ELR (cell line): ENCODE results near the gene AKT1.
"Not testable (repeated sequence)": the region's sequence is repeated elsewhere in the genome, so short reads cannot be mapped to it uniquely, and the experiment has no call there.

Source experiments
- DNase-seq: peaks from one replicate; pipeline ENCODE4 v3.0.0-alpha.2; 2015; ENCODE audit warnings: low read depth

AKT1 gene

DNA sequence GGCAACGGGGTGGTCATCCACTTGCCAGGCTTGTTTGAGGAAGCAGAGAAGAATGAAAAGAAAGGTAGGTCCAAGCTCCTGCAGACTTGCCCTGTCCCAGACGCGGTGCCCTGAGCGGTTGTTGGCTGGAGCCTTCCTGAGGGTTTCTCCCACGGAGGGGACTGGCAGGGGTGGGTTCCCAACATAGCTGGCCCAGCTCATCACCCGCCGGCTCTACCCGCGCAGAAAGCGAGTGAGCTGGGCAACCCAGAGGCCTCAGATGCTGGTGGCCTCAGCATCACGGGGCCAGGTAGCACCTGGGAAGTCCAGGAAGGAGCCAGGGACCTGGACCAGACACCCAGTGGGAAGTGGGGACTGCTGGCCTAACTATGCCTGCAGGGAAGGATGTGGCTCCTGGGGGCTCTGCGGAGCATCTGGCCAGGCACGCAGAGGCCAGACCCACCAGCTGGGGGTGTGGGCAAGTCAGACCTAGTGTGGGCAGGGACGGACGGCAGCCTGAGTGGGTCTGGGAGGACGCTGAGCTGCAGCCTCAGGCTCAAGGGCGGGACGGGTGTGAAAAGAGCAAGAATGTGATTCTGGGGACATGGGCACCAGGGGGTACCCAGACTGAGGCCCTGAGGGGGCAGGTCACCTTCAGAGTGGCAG, 57.1 kb downstream of the AKT1 start:
- DNase-seq = no peak

DNA sequence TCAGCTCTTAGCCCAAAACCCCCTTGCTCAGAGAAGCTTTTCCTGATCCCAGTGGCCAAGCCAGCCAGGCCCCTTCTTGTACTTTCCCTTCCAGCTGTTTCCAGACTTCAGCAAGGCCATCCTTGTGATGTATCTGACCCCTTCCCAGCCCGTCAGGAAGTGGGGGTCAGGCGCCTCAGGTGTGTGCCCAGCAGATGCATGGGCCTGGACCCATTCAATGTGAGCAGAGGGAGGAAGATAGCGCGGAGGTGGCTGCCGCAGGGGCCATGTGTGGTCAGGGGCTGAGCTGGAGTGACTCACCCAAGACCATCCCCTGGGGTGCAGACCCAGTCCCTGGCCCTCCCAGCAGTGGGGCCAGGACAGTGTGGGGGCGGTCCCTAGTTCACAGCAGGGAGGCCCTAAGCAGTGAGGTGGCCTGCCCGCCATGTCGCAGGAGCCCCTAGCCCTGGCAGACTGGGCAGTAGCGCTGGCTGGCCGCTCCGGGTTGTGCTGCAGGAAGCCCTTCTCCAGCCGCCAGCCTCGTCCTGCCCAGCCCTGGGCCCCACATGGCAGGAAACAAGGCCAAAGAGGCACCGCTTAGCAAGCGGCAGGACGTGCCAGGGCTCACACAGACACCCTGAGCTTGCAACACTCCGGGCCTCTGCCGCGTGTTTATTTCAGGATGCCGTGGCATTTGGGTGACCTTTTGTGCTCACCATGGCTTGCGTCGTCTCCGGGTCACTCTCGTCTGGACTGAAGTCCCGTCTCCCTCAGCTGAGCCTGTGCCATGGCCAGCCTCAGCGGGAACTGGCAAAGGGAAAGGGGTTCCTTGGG, 59.5 kb downstream of the AKT1 start:
- DNase-seq = peak; percentile 66

DNA sequence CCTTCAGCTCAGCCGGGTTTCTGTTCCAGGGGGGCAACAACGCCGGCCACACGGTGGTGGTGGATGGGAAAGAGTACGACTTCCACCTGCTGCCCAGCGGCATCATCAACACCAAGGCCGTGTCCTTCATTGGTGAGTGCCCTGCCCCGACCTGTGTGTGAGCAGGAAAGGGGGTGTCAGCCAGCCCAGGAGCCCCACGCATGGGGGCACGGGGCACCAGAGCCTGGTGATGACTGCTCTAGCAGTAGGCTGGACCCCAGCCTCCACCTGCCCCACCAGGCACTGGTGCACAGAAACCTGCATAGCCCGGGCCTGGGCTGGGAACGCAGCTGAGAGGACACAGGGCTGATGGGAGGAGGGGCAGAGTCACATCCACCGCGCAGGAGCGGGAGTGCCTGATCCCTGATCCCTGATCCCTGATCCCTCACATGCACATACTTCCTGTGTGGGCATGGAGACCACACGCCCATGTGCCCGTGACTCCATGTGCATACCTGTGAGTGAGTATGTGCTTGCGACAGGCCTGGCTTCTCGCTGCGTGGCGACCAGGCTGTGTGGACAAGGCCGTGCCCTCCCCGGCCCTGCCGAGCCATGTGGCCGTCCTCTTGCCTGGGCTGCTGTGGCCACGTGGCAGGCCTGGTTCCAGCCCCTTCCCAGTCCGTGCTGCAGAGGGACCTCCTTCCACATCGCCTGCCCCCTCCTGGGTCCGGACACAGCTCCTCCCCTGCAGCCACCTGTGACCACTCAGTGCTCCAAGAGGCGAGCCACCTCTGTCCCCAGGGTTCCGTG, 60.4 kb downstream of the AKT1 start:
- no peak for DNase-seq

DNA sequence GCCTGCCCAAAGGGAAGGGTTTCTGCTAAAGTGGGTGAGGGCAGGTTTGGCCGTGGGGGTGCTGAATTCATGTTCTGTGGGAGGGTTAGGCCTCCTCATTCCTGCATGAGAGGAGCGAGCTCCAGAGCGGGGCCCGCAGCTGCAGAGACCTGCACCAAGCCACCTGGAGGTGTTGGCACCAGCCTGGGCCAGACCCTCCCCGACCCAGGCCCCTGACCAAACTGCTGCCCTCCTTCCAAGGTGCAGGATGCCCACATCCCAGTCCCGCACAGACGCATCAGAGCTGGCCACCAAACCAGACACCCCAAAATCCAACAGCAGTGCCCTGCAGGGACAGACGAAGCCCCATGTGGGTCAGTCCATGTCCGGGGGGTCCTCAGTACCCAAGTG, 61.0 kb downstream of the AKT1 start:
- no peak for DNase-seq

DNA sequence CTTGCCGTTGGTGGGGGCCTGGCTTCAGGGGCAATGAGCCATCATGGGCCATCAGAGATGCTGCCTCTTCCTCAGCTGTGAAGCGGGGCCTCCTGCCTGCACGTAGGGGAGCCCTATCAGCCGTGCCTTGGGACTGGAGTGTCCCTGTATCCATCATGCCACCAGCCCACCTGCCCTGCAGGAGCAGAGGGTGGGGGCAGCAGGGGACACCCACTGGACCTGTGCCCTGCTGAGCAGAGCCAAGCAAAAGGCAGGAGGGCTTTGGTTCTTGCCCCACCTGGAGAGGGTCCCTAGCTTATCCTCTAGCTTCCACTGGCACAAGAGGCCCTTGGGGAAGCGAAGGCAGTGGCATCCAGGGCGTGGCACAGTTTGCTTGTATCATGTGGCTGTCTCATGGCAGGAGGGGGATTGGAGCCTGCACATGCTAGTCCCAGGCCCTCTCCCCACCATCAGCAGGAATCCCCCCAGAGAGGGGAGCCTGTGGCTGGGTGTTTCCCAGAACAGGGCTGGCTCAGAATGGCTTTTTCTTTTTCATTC, 61.4 kb downstream of the AKT1 start:
- DNase-seq = no peak

DNA sequence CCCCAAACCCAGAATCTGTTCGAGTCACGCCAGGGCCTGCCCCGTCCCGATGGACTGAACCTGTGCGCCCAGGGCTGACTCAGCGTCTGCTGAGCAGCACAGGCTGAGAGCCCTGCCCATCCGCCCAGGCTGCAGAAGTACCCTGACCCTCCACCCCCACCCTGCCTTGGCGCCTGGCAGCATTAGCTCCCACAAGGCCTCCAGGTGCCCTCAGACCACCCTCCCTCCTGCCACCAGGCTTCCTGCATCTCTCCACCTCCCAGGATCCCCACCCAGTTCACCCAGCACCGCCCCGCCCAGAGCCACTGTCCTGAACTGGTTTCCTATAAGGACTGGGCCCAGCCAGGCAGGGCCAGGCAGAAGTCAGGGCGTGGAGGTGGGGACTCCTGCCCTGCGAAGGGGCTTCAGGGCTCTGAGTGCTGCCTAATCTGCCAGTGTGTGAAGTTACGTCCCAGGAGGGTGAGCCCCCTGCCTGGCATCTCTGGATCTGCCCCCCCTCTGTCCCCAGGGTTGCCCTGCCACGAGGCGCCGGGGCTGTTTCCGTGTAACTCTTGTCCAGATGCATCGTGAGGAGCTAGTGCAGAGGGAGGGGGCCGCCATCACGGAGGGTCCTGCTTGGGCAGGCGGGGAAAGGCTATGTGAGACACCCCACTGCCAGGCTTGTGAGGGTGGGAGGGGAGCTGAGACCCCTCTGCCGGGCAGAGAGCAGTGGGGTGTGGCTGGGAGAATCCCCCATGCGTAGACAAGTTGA, 62.4 kb downstream of the AKT1 start:
- DNase-seq = no peak

DNA sequence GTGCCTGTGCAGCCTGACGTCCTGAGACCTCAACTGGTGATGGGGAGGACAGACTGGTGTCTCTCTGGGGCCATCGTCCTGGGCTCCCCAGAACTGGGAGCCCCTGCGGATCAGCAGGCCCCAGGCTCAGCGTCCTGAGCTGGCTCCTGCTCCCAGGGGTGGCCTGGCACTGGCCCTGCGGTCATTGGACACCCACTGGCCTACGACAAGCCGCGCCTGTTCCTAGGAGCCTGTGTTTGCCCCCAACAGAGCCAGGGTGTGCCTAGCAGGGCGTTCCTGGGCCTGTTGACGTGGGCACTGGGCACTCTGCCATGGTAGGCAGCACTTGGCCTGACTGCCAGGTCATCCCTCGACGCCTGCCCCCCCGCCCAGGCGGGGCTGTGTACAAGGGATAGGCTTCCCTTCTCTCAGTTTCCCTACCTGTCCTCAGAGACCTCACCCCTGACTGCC, 63.2 kb downstream of the AKT1 start:
- no peak for DNase-seq

DNA sequence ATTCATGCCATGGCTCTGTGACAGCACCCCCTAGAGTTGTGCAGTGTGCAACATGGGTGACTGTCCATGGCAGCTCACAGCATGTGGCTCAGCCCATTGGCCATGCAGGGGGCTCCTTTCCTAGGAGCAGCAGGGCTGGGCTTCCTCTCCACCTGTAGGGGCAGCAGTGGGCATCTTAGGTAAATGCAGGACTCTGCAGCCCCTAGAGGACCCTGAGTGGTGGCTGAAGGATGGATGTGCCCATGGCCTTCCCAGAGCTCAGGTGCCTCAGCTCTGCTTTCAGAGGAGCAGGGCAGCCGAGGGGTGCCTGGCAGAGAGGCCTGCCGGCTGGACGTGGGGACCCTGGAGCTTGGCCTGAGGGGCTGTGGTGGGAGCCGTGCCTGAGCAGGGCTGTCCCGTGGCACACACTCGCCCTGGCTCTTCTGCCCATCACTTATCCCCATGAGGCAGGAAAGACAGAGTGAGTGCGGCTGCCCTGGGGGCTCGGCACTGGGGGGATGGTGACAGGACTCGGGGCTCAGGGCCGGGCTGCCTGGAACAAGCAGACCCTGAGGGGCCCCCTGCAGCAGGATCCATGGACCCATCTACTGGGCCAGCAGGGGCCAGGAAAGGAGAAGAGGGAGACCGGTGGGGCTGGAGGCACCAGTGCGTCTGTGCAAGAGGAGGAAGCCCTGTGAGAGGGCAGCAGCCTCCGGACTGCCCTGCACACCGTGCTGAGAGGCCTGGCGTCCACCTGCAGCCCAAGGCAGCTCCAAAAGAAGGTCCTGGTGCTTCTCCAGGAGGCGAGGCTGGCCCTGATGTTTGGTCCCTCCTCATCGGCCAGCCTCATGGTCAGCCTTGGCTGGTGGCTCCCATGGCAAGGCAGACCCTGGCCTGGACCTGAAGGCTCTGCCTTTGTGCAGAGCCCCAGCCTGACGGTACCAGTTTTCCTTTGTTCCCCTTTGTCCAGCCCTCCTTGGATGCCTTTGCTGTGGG, 63.9 kb downstream of the AKT1 start:
- peak; percentile 66 for DNase-seq

DNA sequence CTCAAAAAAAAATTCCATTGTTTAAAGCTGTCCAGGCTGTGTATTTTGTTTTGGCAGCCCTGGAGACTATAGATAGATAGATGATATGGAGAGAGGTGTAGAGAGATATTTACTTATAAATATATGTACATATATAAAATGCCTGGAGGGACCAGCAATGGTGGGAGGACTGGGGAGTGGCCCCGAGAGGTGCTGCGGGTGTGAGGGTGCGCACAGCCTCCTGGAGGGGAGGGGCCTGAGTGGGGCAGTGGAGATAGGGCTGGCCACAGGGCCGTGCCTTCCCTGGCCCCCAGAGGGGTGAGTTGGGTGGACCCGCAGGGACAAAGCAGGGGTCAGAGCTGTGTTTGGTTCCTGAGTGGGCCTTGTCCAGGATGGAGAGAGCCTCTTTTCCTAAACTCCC, 65.1 kb downstream of the AKT1 start:
- DNase-seq = no peak

DNA sequence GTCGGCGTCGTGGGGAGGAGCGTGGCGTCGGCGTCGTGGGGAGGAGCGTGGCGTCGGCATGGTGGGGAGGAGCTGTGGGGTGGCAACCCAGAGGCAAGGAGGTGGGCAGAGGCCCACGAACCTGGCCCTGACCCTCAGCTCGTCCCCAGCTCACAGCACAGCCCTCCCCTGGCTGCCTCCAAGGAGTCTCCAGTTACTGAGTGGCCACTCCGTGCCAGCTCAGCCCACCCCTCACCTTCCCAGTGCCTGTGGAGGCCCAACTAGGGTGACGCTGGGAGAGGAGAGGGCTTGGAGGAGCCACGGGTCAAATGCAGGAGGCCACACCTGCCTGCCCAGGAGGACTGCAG, 65.7 kb downstream of the AKT1 start:
- no peak for DNase-seq

DNA sequence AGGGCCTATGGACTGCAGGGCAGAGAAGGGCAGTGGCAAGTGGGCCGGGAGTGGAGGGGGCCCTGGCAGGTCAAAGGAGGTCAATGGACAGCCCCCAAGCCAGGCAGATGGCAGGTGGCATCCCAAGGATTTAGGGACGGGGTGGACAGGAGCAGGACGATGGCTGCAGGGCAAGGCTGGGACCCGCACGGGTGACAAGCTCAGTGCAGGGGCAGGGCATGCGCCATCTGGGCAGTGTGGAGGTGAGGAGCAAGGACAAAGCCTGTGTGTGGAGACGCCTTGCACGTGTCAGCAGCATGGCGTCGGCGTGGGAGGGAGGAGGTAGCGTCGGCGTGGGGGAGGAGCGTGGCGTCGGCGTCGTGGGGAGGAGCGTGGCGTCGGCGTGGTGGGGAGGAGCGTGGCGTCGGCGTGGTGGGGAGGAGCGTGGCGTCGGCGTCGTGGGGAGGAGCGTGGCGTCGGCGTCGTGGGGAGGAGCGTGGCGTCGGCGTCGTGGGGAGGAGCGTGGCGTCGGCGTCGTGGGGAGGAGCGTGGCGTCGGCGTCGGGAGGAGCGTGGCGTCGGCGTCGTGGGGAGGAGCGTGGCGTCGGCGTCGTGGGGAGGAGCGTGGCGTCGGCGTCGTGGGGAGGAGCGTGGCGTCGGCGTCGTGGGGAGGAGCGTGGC, 66.2 kb downstream of the AKT1 start:
- DNase-seq = not testable (repeated sequence)

DNA sequence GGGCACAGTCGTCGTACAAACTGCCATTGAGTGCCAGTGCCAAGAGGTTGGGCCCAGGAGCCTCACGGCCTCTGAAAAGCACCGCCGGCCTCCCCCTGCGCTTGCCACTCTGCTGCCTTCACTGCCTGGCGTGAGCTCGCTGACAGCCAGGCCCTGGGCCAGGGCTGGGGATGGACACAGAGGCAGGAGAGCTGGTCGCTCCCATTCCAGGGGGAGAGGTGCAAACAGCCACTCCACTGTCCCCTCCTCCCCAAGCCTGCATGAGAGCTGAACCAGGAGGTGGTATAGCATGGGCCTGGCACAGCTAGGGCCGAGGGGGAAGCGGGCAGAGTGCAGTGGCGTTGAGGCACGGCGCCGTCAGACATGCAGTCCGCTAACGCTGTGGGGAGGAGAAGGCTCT, 66.9 kb downstream of the AKT1 start:
- DNase-seq = no peak

DNA sequence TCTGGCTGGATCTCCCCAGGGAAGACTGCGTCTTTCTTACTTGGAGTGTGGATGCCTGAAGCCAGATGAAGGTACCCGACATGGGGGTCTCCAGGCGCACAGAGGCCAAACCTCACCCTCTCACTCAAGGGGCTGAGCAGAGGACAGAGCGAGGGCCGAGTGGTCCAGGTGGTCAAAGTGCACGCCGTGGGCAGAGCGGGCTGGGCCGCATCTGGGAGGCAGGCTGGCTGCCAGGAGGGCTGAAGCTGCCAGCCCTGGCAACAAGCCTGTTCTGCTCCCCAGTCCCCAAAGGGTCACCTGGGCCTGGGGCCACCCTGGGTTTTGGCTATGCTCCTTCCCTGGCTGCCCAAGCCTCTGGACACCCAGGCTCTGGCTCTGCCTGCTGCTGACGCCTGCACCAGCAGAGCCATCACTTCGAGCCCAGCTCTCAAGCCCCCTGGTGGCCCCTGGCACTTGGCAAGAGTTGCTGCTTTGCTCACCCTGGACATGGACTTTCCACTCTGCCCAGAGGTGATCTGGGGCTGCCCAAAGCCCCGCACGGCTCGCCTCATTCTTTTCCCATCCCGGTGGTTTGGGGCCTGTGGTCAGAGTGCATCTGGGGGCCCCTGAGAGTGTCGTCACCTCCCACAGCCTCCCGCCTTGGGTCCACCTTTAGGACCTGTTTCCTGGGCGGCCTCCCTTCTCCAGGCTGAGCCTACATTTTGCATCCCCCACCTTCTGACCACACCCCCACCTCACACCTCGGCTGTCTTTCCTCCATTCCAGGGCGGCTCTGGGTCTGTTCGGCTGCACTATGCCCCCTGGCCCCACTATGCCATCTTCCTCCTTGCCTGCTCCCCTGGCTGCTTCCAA, 68.7 kb downstream of the AKT1 start:
- peak; percentile 48 for DNase-seq

DNA sequence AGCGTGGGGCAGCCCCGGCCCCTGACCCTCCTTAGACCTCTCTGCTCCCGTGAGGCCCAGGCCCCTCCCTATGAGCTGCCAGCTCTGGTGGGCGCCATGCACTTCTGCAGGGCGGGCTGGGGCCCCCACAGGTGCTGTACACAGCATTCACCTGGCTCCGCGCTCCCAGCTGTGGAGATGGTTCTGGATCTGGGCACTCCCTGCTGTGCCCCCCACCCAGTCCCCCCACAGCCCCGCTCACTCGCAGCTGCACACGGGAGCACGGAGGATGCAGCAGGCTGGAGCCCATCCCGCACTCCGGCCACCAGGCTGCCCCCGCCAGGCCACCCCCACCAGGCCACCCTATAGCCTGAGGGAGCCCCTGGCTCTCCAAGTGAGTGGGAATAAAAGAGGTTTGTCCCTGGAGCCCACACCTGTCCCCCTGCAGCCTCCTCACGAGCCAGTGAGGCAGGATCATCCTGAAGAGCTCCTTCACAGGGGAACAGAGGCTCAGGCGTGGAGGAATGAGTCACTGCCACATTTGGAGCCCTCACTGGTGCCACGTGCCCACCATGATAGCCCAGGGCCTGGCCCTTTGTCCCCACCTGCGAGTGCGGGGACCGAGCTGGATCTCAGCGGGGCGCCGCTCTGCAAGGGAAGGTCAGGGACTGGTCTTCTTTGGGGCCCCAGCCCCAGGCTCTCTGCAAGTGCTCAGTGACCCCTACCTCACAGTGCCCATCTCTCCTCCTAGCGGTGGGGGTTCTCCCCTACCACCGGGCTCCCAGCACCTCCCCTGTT, 69.6 kb downstream of the AKT1 start:
- peak; percentile 30 for DNase-seq

DNA sequence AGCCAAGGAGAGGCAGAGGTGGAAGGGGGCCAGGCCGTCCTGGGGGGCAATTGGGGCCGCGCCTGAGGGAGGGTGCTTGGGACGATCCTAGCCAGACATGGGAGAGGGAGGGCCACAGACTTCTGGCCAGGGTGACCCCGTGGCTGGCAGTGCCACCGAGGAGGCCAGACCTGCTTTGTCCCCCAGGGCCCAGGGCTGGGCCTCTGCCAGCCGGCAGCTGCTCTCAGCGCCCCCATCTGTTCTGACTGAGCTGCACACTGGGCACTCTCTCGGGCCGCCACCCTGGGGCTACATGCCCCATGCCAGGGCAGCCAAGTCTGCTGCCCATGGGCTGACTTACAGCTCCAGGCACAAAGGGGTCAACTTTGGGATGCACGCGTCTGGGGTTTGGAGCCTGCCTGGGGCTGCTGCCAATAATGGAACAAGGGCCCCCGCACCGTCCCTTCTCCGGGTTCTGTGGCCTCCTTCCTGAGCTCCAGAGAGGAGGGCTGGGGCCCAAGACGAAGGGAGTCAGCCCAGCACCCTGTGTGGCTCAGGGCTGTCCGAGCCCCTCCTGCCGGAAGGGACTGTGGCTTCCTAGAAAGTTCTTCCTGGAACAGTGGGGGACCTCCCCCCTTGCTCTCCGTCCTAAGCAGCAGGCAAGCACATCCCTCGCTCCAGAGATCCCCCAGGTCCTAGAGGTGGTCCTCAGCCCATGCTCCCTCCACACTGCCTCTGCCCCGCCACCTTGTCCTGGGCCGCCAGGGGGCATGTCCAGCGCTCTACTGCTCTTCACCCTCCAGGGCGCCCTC, 70.4 kb downstream of the AKT1 start:
- DNase-seq = peak; percentile 53

DNA sequence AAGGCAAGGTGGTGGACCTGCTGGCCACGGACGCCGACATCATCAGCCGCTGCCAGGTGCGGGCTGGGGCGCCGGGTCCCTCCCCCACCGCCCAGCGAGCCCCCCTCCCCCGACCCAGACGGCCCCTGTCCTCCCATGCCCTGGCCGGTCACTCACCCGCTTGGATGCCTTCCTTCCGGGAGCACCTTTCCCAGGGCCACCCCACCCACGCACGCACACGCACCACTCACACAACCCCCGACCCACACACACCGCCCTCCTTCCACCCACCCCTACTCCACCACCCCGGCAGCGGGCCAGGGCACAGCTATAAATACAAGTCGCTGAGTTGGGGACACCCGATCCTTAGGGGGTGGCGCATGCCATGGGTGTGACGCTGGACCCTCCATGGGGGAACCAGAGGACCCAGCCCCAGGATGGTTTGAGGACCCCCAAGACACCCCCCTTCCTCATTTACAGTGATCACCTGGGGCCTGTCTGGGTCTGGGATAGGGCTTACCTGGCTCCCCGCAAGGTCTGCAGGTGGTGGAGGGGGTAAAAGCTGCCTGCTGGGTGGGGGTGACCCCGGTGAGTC, 71.1 kb downstream of the AKT1 start:
- DNase-seq = peak; percentile 33
